Ovary (tissue), 3 donors: ENCODE results near the gene POLR1B.

Source experiments
- EP300 ChIP-seq: sonication (generic); formaldehyde crosslinking; IDR thresholded peaks from one replicate; pipeline ENCODE4 v1.6.1; 2017; ENCODE audit warnings: antibody characterized with exemption
- POLR2A ChIP-seq: fragments of 450-650 bp; IDR thresholded peaks from one replicate; pipeline ENCODE4 v1.6.1; 2017; ENCODE audit warnings: antibody characterized with exemption, mild to moderate bottlenecking, moderate library complexity
- TF ChIP-seq, protein P1 (sequence below), 3 donors: fragments of 450-650 bp in 2 of 3; fragments of 200-600 bp in 1 of 3; IDR thresholded peaks; one replicate each; pipeline versions ENCODE4 v1.5.1 to v1.8.0; 2016 to 2022; ENCODE audit warnings: antibody characterized with exemption in 3 of 3, mild to moderate bottlenecking in 1 of 3
- donor health status: DM: no; HTN: no; CAD: no.

GRCh38 chr2:112585400-112585799, 43.1 kb downstream of the POLR1B start:
- TF ChIP-seq, protein P1, sequence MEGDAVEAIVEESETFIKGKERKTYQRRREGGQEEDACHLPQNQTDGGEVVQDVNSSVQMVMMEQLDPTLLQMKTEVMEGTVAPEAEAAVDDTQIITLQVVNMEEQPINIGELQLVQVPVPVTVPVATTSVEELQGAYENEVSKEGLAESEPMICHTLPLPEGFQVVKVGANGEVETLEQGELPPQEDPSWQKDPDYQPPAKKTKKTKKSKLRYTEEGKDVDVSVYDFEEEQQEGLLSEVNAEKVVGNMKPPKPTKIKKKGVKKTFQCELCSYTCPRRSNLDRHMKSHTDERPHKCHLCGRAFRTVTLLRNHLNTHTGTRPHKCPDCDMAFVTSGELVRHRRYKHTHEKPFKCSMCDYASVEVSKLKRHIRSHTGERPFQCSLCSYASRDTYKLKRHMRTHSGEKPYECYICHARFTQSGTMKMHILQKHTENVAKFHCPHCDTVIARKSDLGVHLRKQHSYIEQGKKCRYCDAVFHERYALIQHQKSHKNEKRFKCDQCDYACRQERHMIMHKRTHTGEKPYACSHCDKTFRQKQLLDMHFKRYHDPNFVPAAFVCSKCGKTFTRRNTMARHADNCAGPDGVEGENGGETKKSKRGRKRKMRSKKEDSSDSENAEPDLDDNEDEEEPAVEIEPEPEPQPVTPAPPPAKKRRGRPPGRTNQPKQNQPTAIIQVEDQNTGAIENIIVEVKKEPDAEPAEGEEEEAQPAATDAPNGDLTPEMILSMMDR (IDR thresholded peaks at IDR 0.05): no peak
- no peak for TF ChIP-seq POLR2A
- no peak for TF ChIP-seq EP300
